T-helper 1 cell treated with Interleukin-12 subunit alpha and Interleukin-12 subunit beta and Interleukin-4 antibody, amounts not matched to agents 30 ng/mL and 1 ng/mL, for 36 hours (primary cell): Measurements from ENCODE around the gene SNURF. TPM values are rescaled to one million over a fixed set of nuclear protein-coding genes. Genes with fewer than 3 reads are reported as not detected.
"Not testable (repeated sequence)": the region's sequence is repeated elsewhere in the genome, so short reads cannot be mapped to it uniquely, and the experiment has no call there.

Experiments used
- intact Hi-C: fragments of 100-400 bp; cut with micrococcal nuclease; formaldehyde crosslinking; loops from one replicate; pipeline ENCODE4 v1.15.1; 2024
- total RNA-seq: library from RNA; stranded (reverse); gene quantifications from 2 replicates; pipeline ENCODE4 v1.2.3, GENCODE V29; 2022

SNURF gene
- total RNA-seq, 1 donor from 2014 or later, result 13.8 TPM

DNA sequence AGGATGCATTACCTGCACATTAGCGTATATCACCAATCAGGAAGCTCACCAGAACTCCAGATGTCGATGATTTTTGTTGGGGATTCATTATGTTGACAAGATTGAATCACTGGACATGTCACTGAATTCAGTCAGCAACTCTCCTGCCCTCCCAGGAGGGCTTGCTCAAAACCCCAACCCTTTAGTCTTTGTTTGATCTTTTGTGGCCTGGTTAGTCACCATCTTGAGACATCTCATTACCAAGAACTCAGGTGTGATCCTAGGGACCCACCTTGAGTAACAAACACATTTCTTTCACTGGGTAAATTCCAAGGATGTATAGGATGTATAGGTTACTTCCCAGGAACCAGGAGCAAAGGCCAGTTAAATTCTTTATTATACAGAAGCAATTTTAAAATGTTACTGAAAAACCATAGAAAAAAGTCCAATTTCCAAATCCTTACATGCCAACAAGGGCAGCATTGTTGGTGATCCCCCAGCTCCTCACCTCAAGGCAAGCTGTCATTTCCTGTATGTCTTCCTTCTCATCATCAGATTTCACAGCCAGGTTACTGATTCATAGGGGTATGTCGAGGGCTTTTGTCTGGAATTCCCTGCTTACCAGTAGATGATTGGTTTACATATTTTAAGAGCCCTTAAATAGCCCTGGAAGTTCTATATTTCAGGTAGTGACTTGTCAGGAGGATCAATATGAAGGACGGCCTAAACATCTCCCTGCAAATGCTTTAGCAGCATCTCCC, 11.7 kb downstream of the SNURF start:
- intact Hi-C loops, result no loop called here

DNA sequence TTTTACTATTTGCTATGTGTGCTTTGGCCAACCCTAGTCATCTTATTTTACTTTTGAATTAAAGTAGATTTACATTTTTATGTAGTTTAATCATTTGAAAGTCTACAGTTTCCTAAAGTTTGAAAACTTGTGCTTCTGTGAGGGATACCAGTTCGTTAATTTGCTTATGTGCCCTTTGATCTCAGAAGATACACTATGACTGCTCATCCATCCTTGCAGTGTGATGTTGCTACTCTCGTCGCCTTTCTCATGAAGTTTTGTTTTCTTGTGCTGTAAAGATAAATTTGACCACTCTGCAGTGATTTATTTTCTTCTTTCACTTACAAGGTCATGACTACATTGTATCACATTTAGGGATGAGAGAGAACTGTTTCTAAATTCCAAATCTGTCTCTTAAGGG, 16.3 kb downstream of the SNURF start:
- intact Hi-C loops, result no loop called here

GRCh38 chr15:24971772-24972171, 17.0 kb downstream of the SNURF start:
- intact Hi-C loops, result no loop called here

GRCh38 chr15:24972707-24973106, 17.9 kb downstream of the SNURF start:
- intact Hi-C loops, result not testable (repeated sequence)

GRCh38 chr15:24976932-24977331, 22.1 kb downstream of the SNURF start:
- intact Hi-C loops, result no loop called here

GRCh38 chr15:24977686-24978085, 22.9 kb downstream of the SNURF start:
- intact Hi-C loops, result no loop called here

- intact Hi-C loops, result no loop called here
Observed at GRCh38 chr15:24985224-24985623, 30.4 kb downstream of the SNURF start.

GRCh38 chr15:24986653-24987052, 31.9 kb downstream of the SNURF start:
- intact Hi-C loops, result no loop called here

Other genes with a start within 250 kb of the SNURF start
- gene SNRPN, start within 50 bp of the SNURF start, total RNA-seq, result 51.6 and 54.0 TPM in 2 replicates